ENCODE results near the gene EFCAB5. TPM values are rescaled to one million over a fixed set of nuclear protein-coding genes. Genes with fewer than 3 reads are reported as not detected.

Gene EFCAB5
- total RNA-seq, 1 donor from 2014 or later, result not detected

DNA sequence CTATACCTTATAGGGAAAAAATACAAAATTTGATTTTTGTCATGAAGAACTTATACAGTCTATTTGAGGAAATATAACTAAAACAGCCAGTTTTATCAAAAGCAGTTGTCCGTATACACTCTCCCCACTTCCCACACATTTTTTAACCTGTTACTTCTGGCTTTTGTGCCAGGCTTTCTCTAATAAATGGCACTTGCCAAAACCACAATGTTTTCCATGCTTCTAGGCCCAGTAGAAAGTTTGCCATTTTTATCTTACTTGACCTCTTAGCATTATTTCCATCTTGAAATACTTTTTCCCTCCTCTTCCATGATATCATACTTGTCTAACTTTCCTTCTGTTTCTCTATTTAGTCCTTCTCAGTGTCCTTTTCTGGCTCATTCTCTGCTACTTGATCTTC is 38.8 kb downstream of the EFCAB5 start:
- Histone ChIP-seq H3K4me3 (ENCODE audit: low read depth, low read length) (no peak overlapping the region), H3K36me3 (ENCODE audit: control insufficient read depth, insufficient read depth, low read length) (no peaks in the 10 kb centered on the region), H3K27me3 (ENCODE audit: control insufficient read depth, insufficient read depth, low read length) (no peaks in the 10 kb centered on the region)
- TF ChIP-seq, protein P1, sequence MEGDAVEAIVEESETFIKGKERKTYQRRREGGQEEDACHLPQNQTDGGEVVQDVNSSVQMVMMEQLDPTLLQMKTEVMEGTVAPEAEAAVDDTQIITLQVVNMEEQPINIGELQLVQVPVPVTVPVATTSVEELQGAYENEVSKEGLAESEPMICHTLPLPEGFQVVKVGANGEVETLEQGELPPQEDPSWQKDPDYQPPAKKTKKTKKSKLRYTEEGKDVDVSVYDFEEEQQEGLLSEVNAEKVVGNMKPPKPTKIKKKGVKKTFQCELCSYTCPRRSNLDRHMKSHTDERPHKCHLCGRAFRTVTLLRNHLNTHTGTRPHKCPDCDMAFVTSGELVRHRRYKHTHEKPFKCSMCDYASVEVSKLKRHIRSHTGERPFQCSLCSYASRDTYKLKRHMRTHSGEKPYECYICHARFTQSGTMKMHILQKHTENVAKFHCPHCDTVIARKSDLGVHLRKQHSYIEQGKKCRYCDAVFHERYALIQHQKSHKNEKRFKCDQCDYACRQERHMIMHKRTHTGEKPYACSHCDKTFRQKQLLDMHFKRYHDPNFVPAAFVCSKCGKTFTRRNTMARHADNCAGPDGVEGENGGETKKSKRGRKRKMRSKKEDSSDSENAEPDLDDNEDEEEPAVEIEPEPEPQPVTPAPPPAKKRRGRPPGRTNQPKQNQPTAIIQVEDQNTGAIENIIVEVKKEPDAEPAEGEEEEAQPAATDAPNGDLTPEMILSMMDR (IDR thresholded peaks at IDR 0.05; ENCODE audit: insufficient read depth, low read length, severe bottlenecking), result no peak
- FAIRE-seq, result no peak
- DNase-seq (ENCODE audit: low read depth), result no peak

DNA sequence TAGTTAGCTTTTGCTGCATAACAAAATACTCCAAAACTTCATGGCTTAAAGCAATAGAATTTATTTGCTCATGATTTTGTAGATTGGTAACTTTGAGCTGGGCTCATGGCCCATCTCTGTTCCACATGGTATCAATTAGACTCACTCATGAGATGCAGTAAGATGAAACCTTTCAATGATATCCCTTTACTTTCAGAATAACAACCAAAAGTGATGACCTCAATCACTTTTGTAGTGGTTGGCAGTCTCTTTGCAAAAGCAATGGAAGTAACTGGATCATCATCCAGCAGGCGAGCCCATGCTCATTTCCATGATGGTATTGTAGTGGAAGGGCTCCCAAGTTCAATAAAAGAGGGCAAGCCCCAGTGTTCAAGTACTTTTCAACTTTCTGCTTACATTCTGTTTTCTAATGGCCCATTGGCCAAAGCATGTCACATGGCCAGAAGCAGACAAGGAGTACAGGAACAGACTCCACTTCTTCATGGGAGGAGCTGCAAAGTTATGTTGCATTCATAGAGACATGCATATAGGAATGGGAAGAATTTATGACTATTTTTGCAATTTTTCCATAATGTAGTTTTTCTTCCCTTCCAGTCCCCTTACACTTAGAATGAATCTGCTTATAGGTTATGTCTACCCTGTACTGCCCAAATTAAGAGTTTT is 41.7 kb downstream of the EFCAB5 start:
- H3K36me3 ChIP-seq (ENCODE audit: control insufficient read depth, insufficient read depth, low read length), result no peaks in the 10 kb centered on the region
- TF ChIP-seq, protein P1 (IDR thresholded peaks at IDR 0.05; ENCODE audit: insufficient read depth, low read length, severe bottlenecking), result no peak
- H3K27me3 ChIP-seq (ENCODE audit: control insufficient read depth, insufficient read depth, low read length), result no peaks in the 10 kb centered on the region
- no peak overlapping the region for H3K4me3 ChIP-seq (ENCODE audit: low read depth, low read length)
- no peak for FAIRE-seq
- DNase-seq (ENCODE audit: low read depth), result no peak

DNA sequence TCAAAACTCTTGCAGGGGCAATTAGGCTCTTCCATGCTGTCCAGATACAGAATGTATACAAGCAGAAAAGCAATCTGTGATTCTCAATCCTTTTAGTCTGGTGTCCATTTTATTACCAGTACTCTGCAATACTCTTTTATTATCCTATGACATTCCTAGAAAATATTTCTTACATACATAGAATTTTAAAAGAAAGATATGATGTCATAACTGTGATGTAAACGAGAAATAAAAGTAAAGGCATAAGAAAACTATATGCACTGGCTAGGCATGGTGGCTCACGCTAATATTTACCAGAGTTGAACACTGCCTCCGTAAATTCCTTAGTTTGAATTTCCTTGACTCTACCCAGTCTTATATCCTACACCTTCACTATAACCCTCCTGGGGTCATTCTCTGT is 55.0 kb downstream of the EFCAB5 start:
- TF ChIP-seq, protein P1 (IDR thresholded peaks at IDR 0.05; ENCODE audit: insufficient read depth, low read length, severe bottlenecking), result no peak
- FAIRE-seq (no peak), DNase-seq (ENCODE audit: low read depth) (no peak)
- Histone ChIP-seq H3K4me3 (ENCODE audit: low read depth, low read length) (no peak overlapping the region), H3K27me3 (ENCODE audit: control insufficient read depth, insufficient read depth, low read length) (no peaks in the 10 kb centered on the region), H3K36me3 (ENCODE audit: control insufficient read depth, insufficient read depth, low read length) (no peaks in the 10 kb centered on the region)

DNA sequence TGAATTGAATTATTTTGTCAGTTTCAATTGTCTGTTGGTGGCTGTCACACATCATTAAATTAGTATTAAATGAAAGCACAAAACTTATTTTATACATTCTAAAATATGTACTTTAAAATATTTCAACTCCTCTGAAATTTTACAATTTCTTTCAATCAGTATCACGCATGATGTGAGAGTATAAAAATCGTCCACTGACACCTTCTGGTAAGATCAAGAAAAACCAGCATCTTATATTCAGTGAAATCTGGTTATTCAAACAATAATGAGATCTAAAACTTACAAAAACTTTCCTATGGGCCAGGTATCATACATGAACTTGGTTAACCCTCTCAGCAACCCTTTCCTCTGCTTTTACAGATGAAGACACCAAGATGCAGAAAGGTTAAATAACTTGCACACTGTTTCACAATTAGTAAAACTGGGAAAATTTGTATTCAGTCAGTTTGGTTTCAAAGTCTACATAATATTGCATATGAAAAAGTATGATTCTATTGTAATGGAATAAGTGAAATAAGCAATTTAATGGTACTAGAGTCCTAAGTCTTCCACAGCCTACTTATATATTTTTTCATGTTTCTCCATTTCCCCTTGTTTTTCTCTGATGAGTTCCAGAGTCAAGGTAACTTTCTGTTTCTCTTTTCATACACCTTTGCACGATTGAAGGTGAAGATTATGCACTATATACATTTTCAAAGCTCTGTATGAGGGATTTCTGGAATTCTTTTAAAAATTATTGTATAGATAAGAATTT is 58.7 kb downstream of the EFCAB5 start:
- Histone ChIP-seq H3K4me3 (ENCODE audit: low read depth, low read length) (no peak overlapping the region), H3K27me3 (ENCODE audit: control insufficient read depth, insufficient read depth, low read length) (no peaks in the 10 kb centered on the region), H3K36me3 (ENCODE audit: control insufficient read depth, insufficient read depth, low read length) (no peaks in the 10 kb centered on the region)
- FAIRE-seq (no peak), DNase-seq (ENCODE audit: low read depth) (no peak)
- TF ChIP-seq, protein P1 (IDR thresholded peaks at IDR 0.05; ENCODE audit: insufficient read depth, low read length, severe bottlenecking), result no peak

DNA sequence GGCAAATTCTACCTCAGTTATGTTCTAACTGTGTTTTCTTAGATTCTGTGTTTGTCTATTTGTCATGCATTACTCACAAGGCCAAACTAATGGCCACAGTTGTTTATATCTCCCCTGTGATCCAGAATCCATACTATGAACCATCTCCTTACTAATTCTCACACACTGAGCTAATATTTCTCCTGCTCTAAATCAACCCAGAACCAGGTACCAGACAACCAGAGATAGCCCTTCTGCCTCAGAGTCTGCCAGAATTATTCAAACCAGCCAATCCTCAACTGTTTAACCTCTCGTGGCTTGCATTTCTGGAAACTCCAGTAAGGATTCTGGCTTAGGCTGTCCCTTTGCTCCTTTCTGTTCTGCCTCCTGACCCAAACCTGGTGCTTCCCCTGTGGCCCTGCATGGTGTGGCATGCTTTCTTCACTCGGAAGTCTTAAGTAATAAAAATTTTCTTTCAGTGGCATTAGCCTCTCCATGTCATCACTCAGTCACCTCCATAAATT is 59.4 kb downstream of the EFCAB5 start:
- FAIRE-seq (no peak), DNase-seq (ENCODE audit: low read depth) (peak; percentile 41)
- no peaks in the 10 kb centered on the region for H3K36me3 ChIP-seq (ENCODE audit: control insufficient read depth, insufficient read depth, low read length)
- TF ChIP-seq, protein P1 (IDR thresholded peaks at IDR 0.05; ENCODE audit: insufficient read depth, low read length, severe bottlenecking), result no peak
- no peak overlapping the region for H3K4me3 ChIP-seq (ENCODE audit: low read depth, low read length)
- H3K27me3 ChIP-seq (ENCODE audit: control insufficient read depth, insufficient read depth, low read length), result no peaks in the 10 kb centered on the region

Data from bronchial epithelial cell (primary cell).